ENCODE data around the gene BORCS6. TPM values are rescaled to one million over a fixed set of nuclear protein-coding genes. Genes with fewer than 3 reads are reported as not detected.

The BORCS6 gene
- total and polyA plus RNA-seq, 2 of the 4 experiments (the other 2 are of a cell fraction) = 2.7 to 3.3 TPM

- Histone ChIP-seq H3K23ac (ENCODE audit: low read depth, low read length) (no peak overlapping the region), H4K20me1 (ENCODE audit: insufficient read depth, low read length) (no peaks in the 10 kb centered on the region), H3K4ac (ENCODE audit: low read depth, low read length) (no peak overlapping the region), H3K14ac (replicated peaks; ENCODE audit: low read depth, low read length) (no peak overlapping the region), H3K9me3 (ENCODE audit: control insufficient read depth, insufficient read depth, low read length) (no peaks in the 10 kb centered on the region), H4K8ac (ENCODE audit: low read depth in 2 of 2, low read length in 2 of 2) (no peak overlapping the region), H3K9me1 (ENCODE audit: insufficient read depth, low read length) (peaks cover 4% of the 10 kb centered on the region; the same call in 1 of the 2 replicates), H2AFZ (replicated peaks; ENCODE audit: low read length, poor library complexity) (no peak overlapping the region), H3K79me1 (ENCODE audit: low read depth in 1 of 2, low read length in 2 of 2) (peaks cover 6% of the 10 kb centered on the region in 2 experiments; a peak in 2 of 4 replicates), H4K5ac (ENCODE audit: low read depth, low read length) (no peak overlapping the region), H3K18ac (ENCODE audit: low read depth, low read length) (no peak overlapping the region), H3K4me1 (ENCODE audit: control insufficient read depth, insufficient read depth, low read length) (peaks cover 18% of the 10 kb centered on the region), H3K27ac (ENCODE audit: insufficient read depth, low read length) (no peak overlapping the region), H3K56ac (ENCODE audit: extremely low read depth, insufficient read depth, low read length) (no peak overlapping the region), H2BK120ac (ENCODE audit: low read depth, low read length) (no peak overlapping the region), H2BK15ac (ENCODE audit: low read depth, low read length) (no peak overlapping the region), H2BK20ac (ENCODE audit: low read depth, low read length) (no peak overlapping the region), H2AK9ac (replicated peaks; ENCODE audit: low read depth, low read length, poor library complexity) (no peak overlapping the region), H3K27me3 (ENCODE audit: control insufficient read depth, insufficient read depth, low read length) (no peaks in the 10 kb centered on the region), H3K9ac (ENCODE audit: low read depth, low read length) (no peak overlapping the region), H4K91ac (ENCODE audit: insufficient read depth, low read depth, low read length) (no peak overlapping the region), H2BK5ac (ENCODE audit: low read depth, low read length, poor library complexity, severe bottlenecking) (no peak overlapping the region), H3K4me2 (ENCODE audit: low read depth, low read length) (no peak overlapping the region), H3K4me3 (ENCODE audit: insufficient read depth, low read depth, low read length) (no peak overlapping the region), H2AK5ac (ENCODE audit: low read depth, low read length) (no peak overlapping the region), H3K36me3 (ENCODE audit: control insufficient read depth, insufficient read depth, low read length) (no peaks in the 10 kb centered on the region)
- BruUV-seq (replicated peaks) = no TSS peak
- ChIA-PET CTCF (no interaction called here), POLR2A (ENCODE audit: unreplicated experiment) (no interaction called here)
- 70% methylated on average over 2 of the region's 3 CpGs; no CpG with 5 or more reads in 1 of the 2 experiments for WGBS, 2 experiments (ENCODE audit: extremely low coverage in 2 of 2, insufficient read length in 1 of 2)
- intact Hi-C loops (cut with micrococcal nuclease) (no loop called here), dilution Hi-C loops (cut with HindIII; ENCODE audit: low sequenced_read_pairs, unreplicated experiment) (no loop called here), in situ Hi-C loops (cut with MboI; ENCODE audit: low sequenced_read_pairs) (loop anchor here (25.0 kb wide), 1 partner anchor 930 kb away; the partner anchor contains the start of genes DVL2, GABARAP and PHF23)
- no peak for TF ChIP-seq MAZ (IDR thresholded peaks at IDR 0.05; ENCODE audit: borderline replicate concordance, low read depth, low read length)
- TF ChIP-seq NFE2L2 (IDR thresholded peaks at IDR 0.05; ENCODE audit: low read depth, low read length) = no peak
- TF ChIP-seq CEBPB (IDR thresholded peaks at IDR 0.05; ENCODE audit: low read depth, low read length) = no peak
- no peak for TF ChIP-seq ELK1 (IDR thresholded peaks at IDR 0.05; ENCODE audit: borderline replicate concordance, low read depth, low read length)
- TF ChIP-seq, protein P1, sequence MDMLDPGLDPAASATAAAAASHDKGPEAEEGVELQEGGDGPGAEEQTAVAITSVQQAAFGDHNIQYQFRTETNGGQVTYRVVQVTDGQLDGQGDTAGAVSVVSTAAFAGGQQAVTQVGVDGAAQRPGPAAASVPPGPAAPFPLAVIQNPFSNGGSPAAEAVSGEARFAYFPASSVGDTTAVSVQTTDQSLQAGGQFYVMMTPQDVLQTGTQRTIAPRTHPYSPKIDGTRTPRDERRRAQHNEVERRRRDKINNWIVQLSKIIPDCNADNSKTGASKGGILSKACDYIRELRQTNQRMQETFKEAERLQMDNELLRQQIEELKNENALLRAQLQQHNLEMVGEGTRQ (IDR thresholded peaks at IDR 0.05; ENCODE audit: low read depth, low read length) = no peak
- TF ChIP-seq RAD21 (IDR thresholded peaks at IDR 0.05; ENCODE audit: low read length) = no peak
- TF ChIP-seq, protein P2, sequence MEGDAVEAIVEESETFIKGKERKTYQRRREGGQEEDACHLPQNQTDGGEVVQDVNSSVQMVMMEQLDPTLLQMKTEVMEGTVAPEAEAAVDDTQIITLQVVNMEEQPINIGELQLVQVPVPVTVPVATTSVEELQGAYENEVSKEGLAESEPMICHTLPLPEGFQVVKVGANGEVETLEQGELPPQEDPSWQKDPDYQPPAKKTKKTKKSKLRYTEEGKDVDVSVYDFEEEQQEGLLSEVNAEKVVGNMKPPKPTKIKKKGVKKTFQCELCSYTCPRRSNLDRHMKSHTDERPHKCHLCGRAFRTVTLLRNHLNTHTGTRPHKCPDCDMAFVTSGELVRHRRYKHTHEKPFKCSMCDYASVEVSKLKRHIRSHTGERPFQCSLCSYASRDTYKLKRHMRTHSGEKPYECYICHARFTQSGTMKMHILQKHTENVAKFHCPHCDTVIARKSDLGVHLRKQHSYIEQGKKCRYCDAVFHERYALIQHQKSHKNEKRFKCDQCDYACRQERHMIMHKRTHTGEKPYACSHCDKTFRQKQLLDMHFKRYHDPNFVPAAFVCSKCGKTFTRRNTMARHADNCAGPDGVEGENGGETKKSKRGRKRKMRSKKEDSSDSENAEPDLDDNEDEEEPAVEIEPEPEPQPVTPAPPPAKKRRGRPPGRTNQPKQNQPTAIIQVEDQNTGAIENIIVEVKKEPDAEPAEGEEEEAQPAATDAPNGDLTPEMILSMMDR (conservative IDR thresholded peaks at IDR 0.05; ENCODE audit: low read depth, low read length) = no peak
- TF ChIP-seq RFX5 (IDR thresholded peaks at IDR 0.05; ENCODE audit: low read depth, low read length) = no peak
- TF ChIP-seq CHD1 (IDR thresholded peaks at IDR 0.05; ENCODE audit: low read depth, low read length) = no peak
- TF ChIP-seq SMC3 (IDR thresholded peaks at IDR 0.05; ENCODE audit: low read depth, low read length) = no peak
- no peak for TF ChIP-seq MAFK (IDR thresholded peaks at IDR 0.05; ENCODE audit: low read depth, low read length)
- ATAC-seq (ENCODE audit: low read depth) (no peak), DNase-seq (no peak)
These were observed 22.5 kb downstream of the BORCS6 start for GRCh38 chr17:8167526-8167925.

Data from IMR-90 (cell line).